K562 (cell line): ENCODE measurements around the gene HSD11B1. TPM values are rescaled to one million over a fixed set of nuclear protein-coding genes. Genes with fewer than 3 reads are reported as not detected.

Experiments
- ATAC-seq: fragments of 200-7000 bp; cut with Tn5 transposase; 3 replicates; pipeline ENCODE4 v1.9.1; 2020; ENCODE audit warnings: moderate library complexity
- BruUV-seq: library from RNA; stranded (reverse); fragments of 400-500 nt; replicated peaks from 2 replicates; lab custom pipeline; 2021; lab: Mats Ljungman, UMichigan
- CTCF ChIA-PET: fragments of 300-600 bp; formaldehyde crosslinking; extraction: SDS; loops from one replicate; lab custom pipeline; 2021; ENCODE audit warnings: low intra/inter-chr PET ratio; lab: Yijun Ruan, JAX
- POLR2A ChIA-PET: fragments of 300-600, 350-650 bp; sonication (Branson Sonifier 250); formaldehyde crosslinking; extraction: SDS; loops from one replicate; lab custom pipeline; 2021; ENCODE audit warnings: antibody characterized with exemption, inconsistent platforms; lab: Yijun Ruan, JAX
- DNase-seq, 4 experiments: peaks; one replicate each; pipeline versions ENCODE4 v3.0.0 to v3.0.0-alpha.2; 2011 to 2018; ENCODE audit warnings: low spot score in 3 of 4, mixed read lengths in 3 of 4; ENCODE audit errors: extremely low read depth in 1 of 4
- FAIRE-seq: peaks from 2 replicates; lab custom pipeline; 2011; peaks lifted over from hg19 to GRCh38; lab: Jason Lieb, UNC
- H2AFZ ChIP-seq: 2 replicates; pipeline ENCODE4 v1.6.0; 2011; ENCODE audit warnings: low read depth, low read length, control low read depth, inconsistent platforms
- H3K27ac ChIP-seq: fragments of 200-600 bp; 3 replicates; pipeline ENCODE4 v1.8.0; 2011; ENCODE audit warnings: low read depth, mild to moderate bottlenecking, control low read depth, inconsistent platforms, low read length, moderate library complexity, mixed read lengths; ENCODE audit errors: extremely low read depth
- H3K27me3 ChIP-seq, 2 experiments: fragments of 300-600 bp in 1 of 2; 2 replicates in 1 of 2; 3 replicates in 1 of 2; pipeline versions ENCODE4 v1.6.0 to v1.8.0; 2011; ENCODE audit warnings: inconsistent platforms in 2 of 2, low read length in 2 of 2, mild to moderate bottlenecking in 1 of 2, mixed read lengths in 1 of 2, moderate library complexity in 1 of 2; ENCODE audit not compliant: control insufficient read depth in 2 of 2, insufficient read depth in 2 of 2
- H3K36me3 ChIP-seq: fragments of 300-600 bp; 3 replicates; pipeline ENCODE4 v1.8.0; 2011; ENCODE audit warnings: mild to moderate bottlenecking, low read length, inconsistent platforms; ENCODE audit not compliant: control insufficient read depth, insufficient read depth
- H3K4me1 ChIP-seq, 2 experiments: fragments of 200-600 bp in 1 of 2; replicated peaks in 1 of 2; 2 replicates in 1 of 2; 3 replicates in 1 of 2; pipeline versions ENCODE4 v1.5.1 to v1.8.0; 2011; ENCODE audit warnings: inconsistent platforms in 2 of 2, low read length in 2 of 2, mild to moderate bottlenecking in 1 of 2, mixed read lengths in 1 of 2, moderate library complexity in 1 of 2; ENCODE audit not compliant: control insufficient read depth in 2 of 2, insufficient read depth in 2 of 2
- H3K4me2 ChIP-seq: 2 replicates; pipeline ENCODE4 v1.6.1; 2011; ENCODE audit warnings: low read length, control low read depth, inconsistent platforms, mixed read lengths; ENCODE audit not compliant: insufficient read depth
- H3K4me3 ChIP-seq: fragments of 200-600 bp; sonication (generic), shearing (Covaris generic); 2 replicates; pipeline ENCODE4 v1.5.1; 2016; ENCODE audit warnings: control low read depth, inconsistent platforms
- H3K79me2 ChIP-seq: fragments of 200-600 bp; 3 replicates; pipeline ENCODE4 v1.8.0; 2011; ENCODE audit warnings: low read length, inconsistent platforms; ENCODE audit not compliant: control insufficient read depth, insufficient read depth
- H3K9ac ChIP-seq, 2 experiments: 2 replicates each; pipeline versions ENCODE4 v1.6.0 to v1.6.1; 2011; ENCODE audit warnings: low read depth in 2 of 2, low read length in 2 of 2, control low read depth in 1 of 2, inconsistent platforms in 1 of 2, mild to moderate bottlenecking in 1 of 2, mixed read lengths in 1 of 2; ENCODE audit not compliant: insufficient read depth in 1 of 2
- H3K9me1 ChIP-seq: one replicate; pipeline ENCODE4 v1.6.0; 2011; ENCODE audit warnings: inconsistent platforms, mild to moderate bottlenecking, low read length, moderate library complexity; ENCODE audit not compliant: control insufficient read depth, insufficient read depth
- H3K9me3 ChIP-seq: replicated peaks from 2 replicates; pipeline ENCODE4 v1.5.1; 2011; ENCODE audit warnings: low read depth, low read length, inconsistent platforms; ENCODE audit not compliant: control insufficient read depth, insufficient read depth
- H4K20me1 ChIP-seq: replicated peaks from 2 replicates; pipeline ENCODE4 v1.6.1; 2011; ENCODE audit warnings: low read length, inconsistent platforms, mixed read lengths; ENCODE audit not compliant: control insufficient read depth, insufficient read depth
- EZH2 ChIP-seq: IDR thresholded peaks from 2 replicates; pipeline ENCODE4 v1.6.1; 2012; ENCODE audit warnings: low read depth, mild to moderate bottlenecking, inconsistent platforms, low read length, borderline replicate concordance
- GABPB2 ChIP-seq: fragments of 250-450 bp; sonication (Bioruptor Pico); conservative IDR thresholded peaks from 2 replicates; pipeline ENCODE4 v1.5.1; 2021; ENCODE audit warnings: mild to moderate bottlenecking
- NFIX ChIP-seq: fragments of 250-450 bp; sonication (Bioruptor Pico); IDR thresholded peaks from 2 replicates; pipeline ENCODE4 v1.4.0; 2020; ENCODE audit warnings: low read depth, mild to moderate bottlenecking, moderate library complexity
- NFXL1 ChIP-seq: fragments of 450-650 bp; formaldehyde crosslinking; IDR thresholded peaks from 2 replicates; pipeline ENCODE4 v1.4.0; 2021; ENCODE audit warnings: mild to moderate bottlenecking
- SRSF3 ChIP-seq: fragments of 200-400 bp; formaldehyde crosslinking; IDR thresholded peaks from 2 replicates; pipeline ENCODE4 v1.6.1; 2016; ENCODE audit warnings: mild to moderate bottlenecking, low read length, moderate library complexity; ENCODE audit not compliant: insufficient read depth
- WHSC1 ChIP-seq: IDR thresholded peaks from one replicate; pipeline ENCODE4 v1.6.1; 2012; ENCODE audit warnings: low read length, control low read depth, inconsistent platforms
- ZC3H11A ChIP-seq: IDR thresholded peaks from 2 replicates; pipeline ENCODE4 v1.6.1; 2012; ENCODE audit warnings: low read depth, low read length, improper control_type of control experiment
- ZNF707 ChIP-seq: fragments of 250-450 bp; sonication (Bioruptor Pico); conservative IDR thresholded peaks from 2 replicates; pipeline ENCODE4 v1.8.0; 2022; ENCODE audit warnings: inconsistent platforms, mild to moderate bottlenecking, moderate library complexity
- WGBS: fragments of 100-300 bp; shearing (Covaris generic); methylation state at CpG from one replicate; pipeline ENCODE4 v1.1.6; 2016; ENCODE audit warnings: low coverage, mixed read lengths; ENCODE audit not compliant: insufficient coverage; ENCODE audit errors: missing lambda C conversion rate; 5-methylcytosine and 5-hydroxymethylcytosine counted together
- in situ Hi-C: fragments of 300-500 bp; cut with MboI; formaldehyde crosslinking; loops from 4 replicates; pipeline ENCODE4 v1.15.0; 2018; ENCODE audit warnings: inconsistent platforms, mixed read lengths
- intact Hi-C: fragments of 100-400 bp; cut with micrococcal nuclease; formaldehyde crosslinking; loops from 2 replicates; pipeline ENCODE4 v1.14.2; 2022
- polyA plus RNA-seq, 8 experiments: library from polyadenylated mRNA; depleted of rRNA in 4 of 8; stranded (reverse) in 5 of 8; unstranded in 3 of 8; fragments of >200 nt; fragmentation: Nextera tagmentation in 2 of 8; fragmentation: Illumina TruSeq in 1 of 8; extraction: Ambion mirVana in 2 of 8; extraction: Trizol in 1 of 8; gene quantifications; 2 replicates each; pipeline versions ENCODE4 v1.2.1 to v1.2.3, GENCODE V29; 2011 to 2014; ENCODE audit warnings: inconsistent platforms in 1 of 8, missing spikeins in 1 of 8
- total RNA-seq, 7 experiments: library from RNA; depleted of rRNA in 6 of 7; stranded (reverse); fragments of >200 nt in 6 of 7; fragmentation: Illumina TruSeq in 2 of 7; extraction: Trizol in 2 of 7; gene quantifications; 2 replicates each; pipeline versions ENCODE4 v1.2.1 to v1.2.3, GENCODE V29; 2011 to 2021; ENCODE audit warnings: low replicate concordance in 1 of 7

HSD11B1 gene
- total and polyA plus RNA-seq, 9 of the 15 experiments (the other 6 are each of a cell fraction or from before 2014, with no cell fraction given) = 0.04 to 0.16 TPM; not detected in 7

DNA sequence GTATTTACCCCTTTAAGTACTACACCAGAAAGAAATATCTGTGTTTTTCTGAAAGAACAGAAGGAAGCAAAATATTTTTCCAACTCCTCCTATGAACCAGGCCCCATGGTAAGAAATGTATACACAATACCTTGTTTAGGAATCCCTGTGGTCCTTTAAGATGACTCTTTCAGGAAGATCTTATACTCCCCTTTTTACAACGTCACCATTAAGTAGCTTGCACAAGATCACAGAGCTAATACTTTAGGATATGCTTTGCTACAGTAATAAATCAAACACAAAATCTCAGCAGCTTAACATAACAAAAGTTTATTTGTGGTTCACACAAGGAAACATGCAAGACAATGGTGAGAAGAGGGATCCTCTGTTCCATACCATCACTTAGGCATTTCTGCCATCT is 43.6 kb upstream of the HSD11B1 start:
- ChIA-PET POLR2A (interaction anchor here (0.8 to 1.0 kb wide), 3 partner anchors 8 to 13 kb away, joined by 3 read pairs; partner anchors contain the start of gene LAMB3), CTCF (no interaction called here)
- Histone ChIP-seq H3K9me3 (no peaks in the 10 kb centered on the region), H3K27me3 (peaks cover 0 to 3% of the 10 kb centered on the region in 2 experiments; a peak in 2 of 5 replicates), H2AFZ (no peak overlapping the region), H3K36me3 (no peaks in the 10 kb centered on the region), H3K4me2 (no peak overlapping the region), H3K4me3 (no peak overlapping the region), H3K27ac (no peak overlapping the region), H3K4me1 (peaks cover 5 to 6% of the 10 kb centered on the region in 2 experiments; a peak in 3 of 5 replicates), H3K9ac (no peak overlapping the region), H3K9me1 (no peaks in the 10 kb centered on the region), H3K79me2 (no peaks in the 10 kb centered on the region), H4K20me1 (no peaks in the 10 kb centered on the region)
- in situ Hi-C loops = no loop called here
- DNase-seq (no peak), ATAC-seq (no peak), FAIRE-seq (no peak)
- intact Hi-C loops = no loop called here
- TF ChIP-seq NFIX (CRISPR knock-in tag) (no peak), NFXL1 (CRISPR knock-in tag) (no peak), SRSF3 (no peak), EZH2 (no peak), ZC3H11A (no peak), ZNF707 (CRISPR knock-in tag) (no peak), GABPB2 (no peak), WHSC1 (no peak)
- 5% methylated on average over 1 of the region's 1 CpG for WGBS
- BruUV-seq = no TSS peak
